Measurements from ENCODE around the gene TBC1D9.

The TBC1D9 gene

GRCh38 chr4:140719686-140720085, 36.5 kb downstream of the TBC1D9 start:
- DNase-seq: no peak

- DNase-seq: no peak
Observed at GRCh38 chr4:140719022-140719421, 37.2 kb downstream of the TBC1D9 start.

- DNase-seq: no peak
Observed at GRCh38 chr4:140718241-140718952, 37.8 kb downstream of the TBC1D9 start.

GRCh38 chr4:140717313-140717712, 38.9 kb downstream of the TBC1D9 start:
- no peak for DNase-seq

GRCh38 chr4:140715119-140715518, 41.1 kb downstream of the TBC1D9 start:
- no peak for DNase-seq

GRCh38 chr4:140711910-140712309, 44.3 kb downstream of the TBC1D9 start:
- DNase-seq: no peak

GRCh38 chr4:140710908-140711622, 45.1 kb downstream of the TBC1D9 start:
- DNase-seq: no peak

- no peak for DNase-seq
Observed at GRCh38 chr4:140707325-140707724, 48.9 kb downstream of the TBC1D9 start.

- no peak for DNase-seq
Observed at GRCh38 chr4:140706665-140707064, 49.5 kb downstream of the TBC1D9 start.

- no peak for DNase-seq
Observed at GRCh38 chr4:140706276-140706625, 49.9 kb downstream of the TBC1D9 start.

- DNase-seq: no peak
Observed at GRCh38 chr4:140705625-140706275, 50.4 kb downstream of the TBC1D9 start.

GRCh38 chr4:140704964-140705363, 51.2 kb downstream of the TBC1D9 start:
- no peak for DNase-seq

- no peak for DNase-seq
Observed at GRCh38 chr4:140704392-140704960, 51.7 kb downstream of the TBC1D9 start.

GRCh38 chr4:140703463-140703862, 52.7 kb downstream of the TBC1D9 start:
- DNase-seq: no peak

GRCh38 chr4:140702096-140702757, 54.0 kb downstream of the TBC1D9 start:
- no peak for DNase-seq

GRCh38 chr4:140701071-140701470, 55.1 kb downstream of the TBC1D9 start:
- DNase-seq: no peak

GRCh38 chr4:140697709-140698560, 58.2 kb downstream of the TBC1D9 start:
- DNase-seq: no peak

GRCh38 chr4:140695483-140695882, 60.7 kb downstream of the TBC1D9 start:
- no peak for DNase-seq

- no peak for DNase-seq
Observed at GRCh38 chr4:140693562-140693961, 62.6 kb downstream of the TBC1D9 start.

- DNase-seq: no peak
Observed at GRCh38 chr4:140691369-140691768, 64.8 kb downstream of the TBC1D9 start.

GRCh38 chr4:140690093-140690492, 66.1 kb downstream of the TBC1D9 start:
- no peak for DNase-seq

GRCh38 chr4:140689623-140690022, 66.6 kb downstream of the TBC1D9 start:
- DNase-seq: no peak

All from Kasumi-1 (cell line).